Thyroid gland (tissue), 4 donors: ENCODE measurements around the gene MAT2B. TPM values are rescaled to one million over a fixed set of nuclear protein-coding genes. Genes with fewer than 3 reads are reported as not detected.

Experiments used
- DNase-seq, 2 donors: peaks; one replicate each; pipeline ENCODE4 v3.0.0-alpha.2; 2019
- H3K27ac ChIP-seq, 3 donors: fragments of 200-600 bp; sonication (generic); 1 replicate in 2 of 3; 2 replicates in 1 of 3; pipeline ENCODE4 v1.5.1; 2016 to 2019; ENCODE audit warnings: mild to moderate bottlenecking in 1 of 3, moderate library complexity in 1 of 3
- H3K27me3 ChIP-seq: fragments of 200-600 bp; sonication (generic); one replicate; pipeline ENCODE4 v1.5.1; 2019
- H3K36me3 ChIP-seq, 2 donors: fragments of 200-600 bp; sonication (generic); one replicate each; pipeline ENCODE4 v1.5.1; 2016 to 2019
- H3K4me1 ChIP-seq, 2 donors: fragments of 200-600 bp; sonication (generic); one replicate each; pipeline ENCODE4 v1.5.1; 2017 to 2019
- H3K4me3 ChIP-seq, 3 donors: fragments of 200-600 bp; sonication (generic); replicated peaks in 1 of 3; 1 replicate in 2 of 3; 2 replicates in 1 of 3; pipeline ENCODE4 v1.5.1; 2016; ENCODE audit warnings: mild to moderate bottlenecking in 1 of 3
- H3K9me3 ChIP-seq: fragments of 200-600 bp; sonication (generic); one replicate; pipeline ENCODE4 v1.5.1; 2017
- POLR2A ChIP-seq, 2 donors: fragments of 450-650 bp; IDR thresholded peaks; one replicate each; pipeline ENCODE4 v1.6.1; 2017; ENCODE audit warnings: antibody characterized with exemption in 2 of 2, mild to moderate bottlenecking in 2 of 2, moderate library complexity in 1 of 2
- WGBS, 2 donors: methylation state at CpG; one replicate each; pipeline ENCODE4 v1.1.5; 2017; 5-methylcytosine and 5-hydroxymethylcytosine counted together
- intact Hi-C: fragments of 100-400 bp; cut with DNase I; formaldehyde crosslinking; loops from one replicate; pipeline ENCODE4 v1.15.1; 2023
- total RNA-seq, 4 donors: library from RNA; depleted of rRNA; stranded (reverse); fragments of >200 nt; gene quantifications; one replicate each; pipeline ENCODE4 v1.2.3, GENCODE V29; 2016
- TF ChIP-seq, protein P1 (sequence below), 6 experiments: fragments of 200-600 bp in 3 of 6; fragments of 450-650 bp in 3 of 6; sonication (generic) in 3 of 6; IDR thresholded peaks; one replicate each; pipeline ENCODE4 v1.5.1; 2016 to 2019; ENCODE audit warnings: antibody characterized with exemption in 6 of 6, mild to moderate bottlenecking in 2 of 6, inconsistent platforms in 1 of 6, moderate library complexity in 1 of 6

The MAT2B gene
- total RNA-seq, 4 donors from 2014 or later: 74.0 to 110 (median 101) TPM

DNA sequence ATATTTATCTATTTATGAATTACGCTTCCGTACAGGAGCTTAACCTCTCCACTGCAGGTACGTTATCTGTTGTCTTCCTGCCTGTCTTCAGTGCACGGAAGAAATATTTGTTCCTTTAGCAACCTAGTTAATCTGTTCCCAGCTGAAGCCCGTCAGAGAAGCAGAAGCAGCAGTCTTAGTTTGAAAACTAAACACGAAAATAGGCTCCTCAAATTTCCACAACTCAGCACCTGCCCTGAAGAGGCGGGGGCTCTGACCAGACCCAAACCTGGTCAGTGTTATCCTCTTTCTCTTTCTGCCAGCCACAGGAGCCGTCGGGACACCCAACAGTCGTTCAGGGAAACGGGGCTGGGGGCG is 46.0 kb upstream of the MAT2B start:
- H3K36me3 ChIP-seq: no peaks in the 10 kb centered on the region
- intact Hi-C loops: no loop called here

DNA sequence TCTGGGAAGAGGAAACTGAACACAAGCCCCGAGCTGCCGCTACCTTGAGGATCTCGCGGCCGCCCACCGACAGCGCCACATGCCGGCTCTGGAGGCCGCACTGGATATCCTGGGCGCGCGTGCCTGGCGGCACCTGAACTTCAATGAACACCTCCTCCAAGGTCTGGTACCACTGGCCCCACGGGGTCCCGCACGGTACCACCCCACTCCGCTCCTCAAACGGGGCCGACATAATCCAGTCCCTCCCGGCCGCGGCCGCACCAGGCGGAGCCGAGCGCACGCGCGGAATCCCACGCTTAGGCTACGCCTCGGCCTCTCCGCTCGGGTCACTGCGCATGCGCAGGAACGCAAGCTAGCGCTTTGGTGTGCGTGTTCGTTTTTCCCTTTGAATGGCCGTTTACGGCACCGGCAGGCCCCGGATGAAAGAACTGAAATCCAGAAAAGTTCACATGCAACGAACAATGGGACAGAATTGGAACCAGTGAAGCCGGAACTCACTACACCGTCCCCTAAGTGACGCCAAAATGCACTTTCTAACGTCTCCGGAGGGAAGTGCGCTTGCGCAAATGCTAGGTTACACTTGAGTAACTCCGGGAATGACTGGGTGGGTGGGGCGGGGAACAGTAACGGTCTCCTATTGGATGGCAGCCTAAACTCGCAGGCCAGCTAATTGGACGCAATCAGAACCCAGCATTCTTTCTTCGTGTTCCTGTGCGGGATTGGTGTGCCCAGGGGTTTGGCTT is 45.4 kb upstream of the MAT2B start, which contains the start of gene NUDCD2:
TSS of gene NUDCD2 (minus strand) at position 284 of the 743 bp plus-strand sequence. CDS start at position 232, 52 bp downstream.
- H3K9me3 ChIP-seq: no peaks in the 10 kb centered on the region
- DNase-seq: peak; percentile 94 to 97
- no peaks in the 10 kb centered on the region for H3K36me3 ChIP-seq
- peak within 1 kb of the TSS; percentile 45 to 67 (median 55) for H3K4me3 ChIP-seq
- peaks cover 14 to 18% of the 10 kb centered on the region in 2 donors for H3K4me1 ChIP-seq
- no peaks in the 10 kb centered on the region for H3K27me3 ChIP-seq
- H3K27ac ChIP-seq: peak within 1 kb of the TSS; percentile 92 to 98 (median 97)
- TF ChIP-seq, protein P1, sequence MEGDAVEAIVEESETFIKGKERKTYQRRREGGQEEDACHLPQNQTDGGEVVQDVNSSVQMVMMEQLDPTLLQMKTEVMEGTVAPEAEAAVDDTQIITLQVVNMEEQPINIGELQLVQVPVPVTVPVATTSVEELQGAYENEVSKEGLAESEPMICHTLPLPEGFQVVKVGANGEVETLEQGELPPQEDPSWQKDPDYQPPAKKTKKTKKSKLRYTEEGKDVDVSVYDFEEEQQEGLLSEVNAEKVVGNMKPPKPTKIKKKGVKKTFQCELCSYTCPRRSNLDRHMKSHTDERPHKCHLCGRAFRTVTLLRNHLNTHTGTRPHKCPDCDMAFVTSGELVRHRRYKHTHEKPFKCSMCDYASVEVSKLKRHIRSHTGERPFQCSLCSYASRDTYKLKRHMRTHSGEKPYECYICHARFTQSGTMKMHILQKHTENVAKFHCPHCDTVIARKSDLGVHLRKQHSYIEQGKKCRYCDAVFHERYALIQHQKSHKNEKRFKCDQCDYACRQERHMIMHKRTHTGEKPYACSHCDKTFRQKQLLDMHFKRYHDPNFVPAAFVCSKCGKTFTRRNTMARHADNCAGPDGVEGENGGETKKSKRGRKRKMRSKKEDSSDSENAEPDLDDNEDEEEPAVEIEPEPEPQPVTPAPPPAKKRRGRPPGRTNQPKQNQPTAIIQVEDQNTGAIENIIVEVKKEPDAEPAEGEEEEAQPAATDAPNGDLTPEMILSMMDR (IDR thresholded peaks at IDR 0.05): peak in 2 of 6 experiments; percentile 23 to 25
- TF ChIP-seq POLR2A (IDR thresholded peaks at IDR 0.05): peak in 1 of 2 donors; percentile 87
- intact Hi-C loops: loop anchor here (2.0 kb wide), 1 partner anchor 45 kb away; the partner anchor contains the start of gene MAT2B
- WGBS, 2 donors: 1% methylated on average over 13 to 32 of the region's 59 CpGs

More for the DNA sequence above, 46.0 kb upstream of the MAT2B start:
- no peak for DNase-seq
- Histone ChIP-seq H3K4me1 (peaks cover 14 to 18% of the 10 kb centered on the region in 2 donors), H3K27ac (peak overlapping the region; percentile 92 to 98 (median 97)), H3K4me3 (peak overlapping the region; percentile 44 to 55 (median 45)), H3K27me3 (no peaks in the 10 kb centered on the region), H3K9me3 (no peaks in the 10 kb centered on the region)
- 0% methylated on average over 11 to 12 of the region's 12 CpGs for WGBS, 2 donors
- TF ChIP-seq, protein P1 (IDR thresholded peaks at IDR 0.05): no peak
- TF ChIP-seq POLR2A (IDR thresholded peaks at IDR 0.05): no peak

DNA sequence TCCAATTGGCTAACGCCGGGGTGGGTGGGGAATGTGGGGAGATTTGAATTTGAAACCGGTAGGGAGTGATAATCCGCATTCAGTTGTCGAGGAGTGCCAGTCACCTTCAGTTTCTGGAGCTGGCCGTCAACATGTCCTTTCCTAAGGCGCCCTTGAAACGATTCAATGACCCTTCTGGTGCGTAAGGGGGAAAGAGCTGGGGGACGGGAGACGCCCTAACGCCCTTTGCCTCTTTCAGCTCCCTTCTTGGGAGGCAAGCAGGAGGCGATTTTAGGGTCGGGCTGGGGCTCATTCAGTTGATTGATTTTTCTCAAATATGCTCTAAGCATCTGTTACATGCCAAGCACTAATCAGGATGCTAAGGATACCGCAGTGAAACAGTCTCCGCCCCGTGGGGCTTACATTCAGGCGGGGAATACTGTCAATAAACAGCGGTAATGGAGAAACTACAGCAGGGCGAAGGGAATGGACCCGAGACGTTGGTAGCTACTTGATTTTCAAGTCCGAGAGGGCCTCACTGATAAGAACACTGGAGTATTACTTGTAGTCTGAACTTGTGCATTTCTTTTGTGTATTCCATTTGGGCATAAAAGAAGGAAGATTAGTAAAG is 44.8 kb upstream of the MAT2B start, which contains the start of gene HMMR:
TSS of gene HMMR (plus strand) at position 71 of the 610 bp plus-strand sequence. CDS start at position 132, 61 bp downstream.
- no peaks in the 10 kb centered on the region for H3K9me3 ChIP-seq
- intact Hi-C loops: loop anchor here (2.0 kb wide), 1 partner anchor 44 kb away; the partner anchor contains the start of gene MAT2B
- H3K36me3 ChIP-seq: no peaks in the 10 kb centered on the region
- peak within 1 kb of the TSS; percentile 92 to 98 (median 97) for H3K27ac ChIP-seq
- peak; percentile 21 to 30 for DNase-seq
- H3K27me3 ChIP-seq: no peaks in the 10 kb centered on the region
- peaks cover 14 to 18% of the 10 kb centered on the region in 2 donors for H3K4me1 ChIP-seq
- WGBS, 2 donors: 0 to 1% methylated on average over 21 to 23 of the region's 23 CpGs
- H3K4me3 ChIP-seq: peak within 1 kb of the TSS; percentile 45 to 67 (median 55)
- no peak for TF ChIP-seq POLR2A (IDR thresholded peaks at IDR 0.05)
- TF ChIP-seq, protein P1 (IDR thresholded peaks at IDR 0.05): no peak

DNA sequence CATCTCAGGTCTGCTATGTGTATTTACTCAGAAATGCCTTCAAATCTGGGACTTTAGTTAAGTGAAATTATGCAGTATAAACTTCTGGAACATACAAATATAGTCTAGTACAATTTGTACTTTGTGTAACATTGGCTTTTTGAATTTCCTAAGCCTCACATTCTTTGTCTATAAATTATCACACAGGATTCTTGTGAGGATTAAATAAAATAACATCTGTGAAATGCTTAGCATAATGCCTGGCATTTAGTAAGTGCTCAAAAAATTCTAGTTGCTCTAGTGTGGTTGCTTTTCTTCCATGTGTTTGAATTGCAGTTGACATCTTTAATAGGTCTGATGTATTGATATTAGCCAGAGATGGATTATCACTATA is 42.4 kb upstream of the MAT2B start:
- intact Hi-C loops: no loop called here
- H3K4me1 ChIP-seq: peaks cover 14 to 16% of the 10 kb centered on the region in 2 donors
- H3K27me3 ChIP-seq: no peaks in the 10 kb centered on the region
- H3K27ac ChIP-seq: no peak overlapping the region
- no peak overlapping the region for H3K4me3 ChIP-seq
- no peak for TF ChIP-seq POLR2A (IDR thresholded peaks at IDR 0.05)
- TF ChIP-seq, protein P1 (IDR thresholded peaks at IDR 0.05): no peak
- H3K36me3 ChIP-seq: no peaks in the 10 kb centered on the region
- no peaks in the 10 kb centered on the region for H3K9me3 ChIP-seq
- no peak for DNase-seq

DNA sequence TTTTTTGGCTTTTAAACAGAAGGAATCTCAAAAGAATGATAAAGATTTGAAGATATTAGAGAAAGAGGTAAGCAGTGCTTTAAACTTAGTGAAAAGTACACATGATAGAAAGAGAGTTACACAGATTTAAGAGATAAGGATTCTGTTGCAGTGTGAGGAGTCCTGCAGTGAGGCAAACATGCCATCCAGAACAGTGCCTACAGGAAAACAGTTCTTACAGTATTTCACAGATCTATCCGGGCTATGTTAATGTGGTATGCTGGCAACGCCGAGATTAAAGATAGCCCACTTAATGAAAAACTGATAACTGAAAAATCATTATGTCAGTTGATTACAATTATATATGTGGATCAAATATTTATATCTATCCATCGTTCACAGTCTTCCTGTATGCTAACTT is 37.7 kb upstream of the MAT2B start:
- no peaks in the 10 kb centered on the region for H3K27me3 ChIP-seq
- no peak overlapping the region for H3K4me3 ChIP-seq
- no peaks in the 10 kb centered on the region for H3K36me3 ChIP-seq
- no peak for TF ChIP-seq POLR2A (IDR thresholded peaks at IDR 0.05)
- TF ChIP-seq, protein P1 (IDR thresholded peaks at IDR 0.05): no peak
- intact Hi-C loops: no loop called here
- H3K27ac ChIP-seq: no peak overlapping the region
- 77 to 78% methylated on average over 4 of the region's 4 CpGs for WGBS, 2 donors
- no peak for DNase-seq
- no peaks in the 10 kb centered on the region for H3K4me1 ChIP-seq
- no peaks in the 10 kb centered on the region for H3K9me3 ChIP-seq
